GM12878 (cell line): ENCODE data around the gene CCDC9B. TPM values are rescaled to one million over a fixed set of nuclear protein-coding genes. Genes with fewer than 3 reads are reported as not detected.

Experiments
- ATAC-seq: fragments of 200-7000 bp; cut with Tn5 transposase; 3 replicates; pipeline ENCODE4 v1.9.1; 2020; ENCODE audit warnings: mild to moderate bottlenecking, moderate library complexity
- BruUV-seq: library from RNA; stranded (reverse); fragments of 400-500 nt; replicated peaks from 2 replicates; lab custom pipeline; 2021; lab: Mats Ljungman, UMichigan
- CTCF ChIA-PET: fragments of 300-600 bp; sonication (Branson Sonifier 250); formaldehyde crosslinking; extraction: SDS; loops from one replicate; lab custom pipeline; 2021; ENCODE audit warnings: inconsistent platforms; lab: Yijun Ruan, JAX
- POLR2A ChIA-PET: fragments of 350-600 bp; formaldehyde crosslinking; extraction: SDS; loops from one replicate; lab custom pipeline; 2021; ENCODE audit warnings: inconsistent platforms; lab: Charles Lee
- RAD21 ChIA-PET: fragments of 300-600 bp; sonication (Branson Sonifier 250); formaldehyde crosslinking; loops from one replicate; lab custom pipeline; 2023; ENCODE audit warnings: antibody characterized with exemption; ENCODE audit not compliant: unreplicated experiment; lab: Charles Lee
- SMC1A ChIA-PET: fragments of 300-600 bp; sonication (Branson Sonifier 250); formaldehyde crosslinking; loops from one replicate; lab custom pipeline; 2023; ENCODE audit not compliant: unreplicated experiment, uncharacterized antibody; lab: Charles Lee
- DNase-seq: peaks from one replicate; pipeline ENCODE4 v3.0.0-alpha.2; 2011; ENCODE audit warnings: low read depth, low spot score
- FAIRE-seq: peaks from 3 replicates; lab custom pipeline; 2011; peaks lifted over from hg19 to GRCh38; lab: Jason Lieb, UNC
- H2AFZ ChIP-seq: 2 replicates; pipeline ENCODE4 v1.6.0; 2011; ENCODE audit warnings: low read depth, low read length, control low read depth; ENCODE audit not compliant: control insufficient read depth
- H3K27ac ChIP-seq: 2 replicates; pipeline ENCODE4 v1.5.1; 2011; ENCODE audit warnings: control low read depth; ENCODE audit not compliant: control insufficient read depth, insufficient read depth
- H3K27me3 ChIP-seq, 2 experiments: replicated peaks in 1 of 2; 2 replicates each; pipeline versions ENCODE4 v1.6.0 to v1.6.1; 2011; ENCODE audit warnings: low read length in 1 of 2; ENCODE audit not compliant: control insufficient read depth in 2 of 2, insufficient read depth in 2 of 2
- H3K36me3 ChIP-seq, 2 experiments: 2 replicates each; pipeline ENCODE4 v1.5.1; 2011; ENCODE audit warnings: low read length in 1 of 2; ENCODE audit not compliant: control insufficient read depth in 2 of 2, insufficient read depth in 2 of 2
- H3K4me1 ChIP-seq: 2 replicates; pipeline ENCODE4 v1.6.1; 2011; ENCODE audit warnings: mild to moderate bottlenecking, low read length, moderate library complexity, mixed read lengths; ENCODE audit not compliant: control insufficient read depth, insufficient read depth
- H3K4me2 ChIP-seq: 2 replicates; pipeline ENCODE4 v1.6.0; 2011; ENCODE audit warnings: control low read depth; ENCODE audit not compliant: control insufficient read depth, insufficient read depth
- H3K4me3 ChIP-seq: fragments of 200-600 bp; sonication (generic); 2 replicates; pipeline ENCODE4 v1.5.1; 2016
- H3K79me2 ChIP-seq: 2 replicates; pipeline ENCODE4 v1.6.0; 2011; ENCODE audit warnings: low read length; ENCODE audit not compliant: control insufficient read depth, insufficient read depth
- H3K9ac ChIP-seq: 2 replicates; pipeline ENCODE4 v1.8.0; 2011; ENCODE audit warnings: low read length, control low read depth, mixed read lengths; ENCODE audit not compliant: control insufficient read depth, insufficient read depth
- H3K9me3 ChIP-seq: replicated peaks from 3 replicates; pipeline ENCODE4 v1.5.1; 2011; ENCODE audit warnings: mild to moderate bottlenecking, low read length; ENCODE audit not compliant: control insufficient read depth, insufficient read depth
- H4K20me1 ChIP-seq: 2 replicates; pipeline ENCODE4 v1.6.0; 2011; ENCODE audit not compliant: control insufficient read depth, insufficient read depth
- EP300 ChIP-seq, 2 experiments: fragments of 150-350 bp in 1 of 2; IDR thresholded peaks; 2 replicates each; pipeline ENCODE4 v1.6.1; 2011 to 2012; ENCODE audit warnings: low read depth in 2 of 2, low read length in 2 of 2, borderline replicate concordance in 1 of 2, improper control_type of control experiment in 1 of 2, inconsistent platforms in 1 of 2; ENCODE audit not compliant: control insufficient read depth in 1 of 2
- FOXK2 ChIP-seq: fragments of 450-650 bp; IDR thresholded peaks from 2 replicates; pipeline ENCODE4 v1.6.1; 2017; ENCODE audit warnings: mild to moderate bottlenecking, moderate library complexity
- MYC ChIP-seq: IDR thresholded peaks from 2 replicates; pipeline ENCODE4 v1.6.1; 2011; ENCODE audit warnings: mild to moderate bottlenecking, low read length, moderate library complexity, inconsistent platforms; ENCODE audit not compliant: insufficient read depth, insufficient replicate concordance, insufficient read length, severe bottlenecking
- POLR2AphosphoS2 ChIP-seq: IDR thresholded peaks from 2 replicates; pipeline ENCODE4 v1.6.1; 2011; ENCODE audit warnings: low read depth, mild to moderate bottlenecking, low read length, improper control_type of control experiment, moderate library complexity
- RAD21 ChIP-seq: IDR thresholded peaks from 2 replicates; pipeline ENCODE4 v1.6.1; 2011; ENCODE audit warnings: mild to moderate bottlenecking, low read depth, low read length, moderate library complexity; ENCODE audit not compliant: insufficient read depth
- SMC3 ChIP-seq: IDR thresholded peaks from 2 replicates; pipeline ENCODE4 v1.6.1; 2011; ENCODE audit warnings: low read length, improper control_type of control experiment, borderline replicate concordance
- WGBS: methylation state at CpG from one replicate; pipeline ENCODE4 v1.1.6; 2016; ENCODE audit warnings: low lambda C conversion rate; ENCODE audit not compliant: insufficient replicate concordance, insufficient coverage; ENCODE audit errors: missing lambda C conversion rate; 5-methylcytosine and 5-hydroxymethylcytosine counted together
- in situ Hi-C: fragments of 300-500 bp; cut with MboI; formaldehyde crosslinking; loops from 9 replicates; pipeline ENCODE4 v1.14.3; 2018; ENCODE audit warnings: mixed read lengths
- intact Hi-C: fragments of 100-400 bp; cut with micrococcal nuclease; formaldehyde crosslinking; loops from one replicate; pipeline ENCODE4 v1.14.2; 2022; ENCODE audit not compliant: unreplicated experiment
- polyA plus RNA-seq, 11 experiments: library from polyadenylated mRNA; depleted of rRNA in 4 of 11; unstranded in 6 of 11; stranded (reverse) in 5 of 11; fragments of >200 nt; fragmentation: Nextera tagmentation in 4 of 11; fragmentation: Illumina TruSeq in 1 of 11; extraction: Ambion mirVana in 4 of 11; extraction: Trizol in 1 of 11; gene quantifications; 1 replicate in 1 of 11; 2 replicates in 10 of 11; pipeline versions ENCODE4 v1.2.1 to v1.2.3, GENCODE V29; 2011 to 2016; ENCODE audit warnings: inconsistent platforms in 2 of 11, missing spikeins in 2 of 11, low read depth in 1 of 11
- total RNA-seq, 4 experiments: library from RNA; depleted of rRNA in 3 of 4; stranded (reverse); fragments of >200 nt in 3 of 4; fragmentation: Illumina TruSeq in 1 of 4; extraction: Trizol in 1 of 4; gene quantifications; 2 replicates each; pipeline versions ENCODE4 v1.2.1 to v1.2.3, GENCODE V29; 2013 to 2021
- TF ChIP-seq, protein P1 (sequence below), 3 experiments: IDR thresholded peaks in 2 of 3; conservative IDR thresholded peaks in 1 of 3; 2 replicates each; pipeline ENCODE4 v1.5.1; 2011; ENCODE audit warnings: low read depth in 3 of 3, low read length in 3 of 3, mild to moderate bottlenecking in 3 of 3, control low read depth in 2 of 3, moderate library complexity in 2 of 3, inconsistent platforms in 1 of 3, mixed read lengths in 1 of 3; ENCODE audit not compliant: control insufficient read depth in 2 of 3, insufficient read depth in 1 of 3; ENCODE audit errors: extremely low read depth in 1 of 3
- TF ChIP-seq, protein P2 (sequence below): fragments of 450-650 bp; IDR thresholded peaks from 2 replicates; pipeline ENCODE4 v1.6.1; 2016; ENCODE audit warnings: mild to moderate bottlenecking

Gene CCDC9B
- total and polyA plus RNA-seq, 10 of the 15 experiments (the other 5 are each of a cell fraction or from before 2014, with no cell fraction given): 0.01 to 0.08 (median 0.03) TPM; not detected in 6

DNA sequence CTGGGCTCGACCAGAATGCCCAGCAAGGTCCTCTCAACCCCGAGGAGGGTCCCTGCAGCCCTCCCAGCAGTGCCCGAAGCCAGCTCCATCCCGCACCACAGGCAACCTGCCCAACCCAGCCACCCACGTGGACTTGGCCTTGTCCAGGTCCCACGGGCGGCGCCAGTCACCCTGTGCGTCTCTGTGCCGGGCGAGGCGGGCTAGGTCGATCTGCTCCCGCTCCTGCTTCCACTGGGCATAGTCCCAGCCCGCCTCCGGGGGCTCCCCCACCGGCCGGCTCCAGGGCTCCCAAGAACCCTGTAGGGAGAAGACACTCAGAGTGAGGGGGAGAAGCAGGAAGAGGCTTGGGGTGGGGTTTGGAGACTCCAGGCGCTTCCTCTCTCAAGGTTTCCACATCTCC, 3.1 kb downstream of the CCDC9B start:
- peaks cover 9% of the 10 kb centered on the region for H3K4me1 ChIP-seq
- FAIRE-seq: no peak
- no peaks in the 10 kb centered on the region for H4K20me1 ChIP-seq
- ChIA-PET SMC1A (interaction anchor here (1.2 to 4.6 kb wide), 7 partner anchors 10 to 231 kb away, joined by 3 to 58 read pairs (median 11); partner anchors contain the start of genes INAFM2 and PLCB2), CTCF (interaction anchor here (0.5 to 13.7 kb wide), 43 partner anchors 10 to 550 kb away, joined by 3 to 336 read pairs (median 4); partner anchors contain the start of genes BAHD1, INAFM2, KNSTRN and PAK6)
- in situ Hi-C loops: no loop called here
- H3K9ac ChIP-seq: no peak overlapping the region
- no peak for DNase-seq
- TF ChIP-seq EP300 (IDR thresholded peaks at IDR 0.05; ENCODE audit: borderline replicate concordance in 1 of 2, control insufficient read depth in 1 of 2, low read depth in 2 of 2, low read length in 2 of 2) (no peak), FOXK2 (no peak), POLR2AphosphoS2 (no peak)
- TF ChIP-seq, all 136 proteins: peak for 0
- H3K36me3 ChIP-seq: no peaks in the 10 kb centered on the region
- H3K4me2 ChIP-seq: no peak overlapping the region; the same call in 1 of the 2 replicates
- no peaks in the 10 kb centered on the region; a peak in 1 of 4 replicates for H3K27me3 ChIP-seq
- no peak for ATAC-seq
- no peak overlapping the region for H3K27ac ChIP-seq
- no peak overlapping the region for H3K4me3 ChIP-seq
- H3K79me2 ChIP-seq: no peaks in the 10 kb centered on the region
- no peak overlapping the region for H2AFZ ChIP-seq
- H3K9me3 ChIP-seq: no peaks in the 10 kb centered on the region
- POLR2A ChIA-PET: interaction anchor here (1.2 kb wide), 1 partner anchor 18 kb away, joined by 4 read pairs; no protein-coding TSS in a partner anchor
- intact Hi-C loops: no loop called here
- 58% methylated on average over 19 of the region's 19 CpGs for WGBS
- RAD21 ChIA-PET: interaction anchor here (0.8 to 4.7 kb wide), 20 partner anchors 9 to 298 kb away, joined by 3 to 93 read pairs (median 4); partner anchors contain the start of genes INAFM2 and IVD
- BruUV-seq: no TSS peak

DNA sequence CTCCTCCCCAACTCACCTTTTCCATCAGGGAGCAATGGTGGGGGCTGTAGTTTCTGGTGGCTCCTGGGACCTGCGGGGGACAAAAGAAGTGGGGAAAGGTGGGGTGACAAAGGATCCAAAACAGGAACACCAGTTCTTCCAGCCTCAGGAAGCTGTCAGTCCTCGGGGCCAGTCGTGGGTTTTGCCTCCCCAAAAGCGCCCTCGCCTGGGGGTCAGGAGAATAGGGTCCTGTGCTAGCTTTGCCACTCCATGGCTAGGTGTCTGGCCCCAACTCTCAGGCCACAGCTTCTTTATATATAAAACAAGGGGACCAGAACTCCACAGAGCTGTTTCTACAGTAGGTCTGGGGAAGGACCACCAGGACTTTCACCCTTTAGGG, 4.0 kb downstream of the CCDC9B start:
- H3K4me3 ChIP-seq: no peak overlapping the region
- no peaks in the 10 kb centered on the region for H4K20me1 ChIP-seq
- in situ Hi-C loops: no loop called here
- no peaks in the 10 kb centered on the region; a peak in 1 of 4 replicates for H3K27me3 ChIP-seq
- ChIA-PET POLR2A (interaction anchor here (0.6 to 0.7 kb wide), 2 partner anchors 14 to 216 kb away, joined by 3 to 6 read pairs; no protein-coding TSS in a partner anchor), CTCF (interaction anchor here (0.7 to 13.7 kb wide), 24 partner anchors 8 to 549 kb away, joined by 3 to 336 read pairs (median 6); partner anchors contain the start of genes INAFM2, IVD and PLCB2), RAD21 (interaction anchor here (0.6 to 4.7 kb wide), 12 partner anchors 8 to 297 kb away, joined by 3 to 93 read pairs (median 4); partner anchors contain the start of genes INAFM2 and IVD), SMC1A (interaction anchor here (0.5 to 4.6 kb wide), 10 partner anchors 10 to 300 kb away, joined by 3 to 58 read pairs (median 10); partner anchors contain the start of genes INAFM2 and PLCB2)
- intact Hi-C loops: no loop called here
- no peaks in the 10 kb centered on the region for H3K79me2 ChIP-seq
- no peaks in the 10 kb centered on the region for H3K36me3 ChIP-seq
- H3K4me1 ChIP-seq: peaks cover 9% of the 10 kb centered on the region
- TF ChIP-seq RAD21: peak; percentile 33; the same call in 1 of the 2 replicates
- peak; percentile 24; the same call in 1 of the 2 replicates for TF ChIP-seq SMC3
- no peak for TF ChIP-seq MYC
- TF ChIP-seq, protein P1, sequence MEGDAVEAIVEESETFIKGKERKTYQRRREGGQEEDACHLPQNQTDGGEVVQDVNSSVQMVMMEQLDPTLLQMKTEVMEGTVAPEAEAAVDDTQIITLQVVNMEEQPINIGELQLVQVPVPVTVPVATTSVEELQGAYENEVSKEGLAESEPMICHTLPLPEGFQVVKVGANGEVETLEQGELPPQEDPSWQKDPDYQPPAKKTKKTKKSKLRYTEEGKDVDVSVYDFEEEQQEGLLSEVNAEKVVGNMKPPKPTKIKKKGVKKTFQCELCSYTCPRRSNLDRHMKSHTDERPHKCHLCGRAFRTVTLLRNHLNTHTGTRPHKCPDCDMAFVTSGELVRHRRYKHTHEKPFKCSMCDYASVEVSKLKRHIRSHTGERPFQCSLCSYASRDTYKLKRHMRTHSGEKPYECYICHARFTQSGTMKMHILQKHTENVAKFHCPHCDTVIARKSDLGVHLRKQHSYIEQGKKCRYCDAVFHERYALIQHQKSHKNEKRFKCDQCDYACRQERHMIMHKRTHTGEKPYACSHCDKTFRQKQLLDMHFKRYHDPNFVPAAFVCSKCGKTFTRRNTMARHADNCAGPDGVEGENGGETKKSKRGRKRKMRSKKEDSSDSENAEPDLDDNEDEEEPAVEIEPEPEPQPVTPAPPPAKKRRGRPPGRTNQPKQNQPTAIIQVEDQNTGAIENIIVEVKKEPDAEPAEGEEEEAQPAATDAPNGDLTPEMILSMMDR (IDR thresholded peaks at IDR 0.05 in 2 of 3, conservative IDR thresholded peaks at IDR 0.05 in 1 of 3; ENCODE audit: control insufficient read depth in 2 of 3, extremely low read depth in 1 of 3, insufficient read depth in 1 of 3, low read depth in 3 of 3, low read length in 3 of 3): peak; percentile 40 to 63 (median 52)
- TF ChIP-seq, protein P2, sequence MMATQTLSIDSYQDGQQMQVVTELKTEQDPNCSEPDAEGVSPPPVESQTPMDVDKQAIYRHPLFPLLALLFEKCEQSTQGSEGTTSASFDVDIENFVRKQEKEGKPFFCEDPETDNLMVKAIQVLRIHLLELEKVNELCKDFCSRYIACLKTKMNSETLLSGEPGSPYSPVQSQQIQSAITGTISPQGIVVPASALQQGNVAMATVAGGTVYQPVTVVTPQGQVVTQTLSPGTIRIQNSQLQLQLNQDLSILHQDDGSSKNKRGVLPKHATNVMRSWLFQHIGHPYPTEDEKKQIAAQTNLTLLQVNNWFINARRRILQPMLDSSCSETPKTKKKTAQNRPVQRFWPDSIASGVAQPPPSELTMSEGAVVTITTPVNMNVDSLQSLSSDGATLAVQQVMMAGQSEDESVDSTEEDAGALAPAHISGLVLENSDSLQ: no peak
- peak; percentile 40 for ATAC-seq
- H3K9me3 ChIP-seq: no peaks in the 10 kb centered on the region
- no peak overlapping the region for H3K9ac ChIP-seq
- H3K27ac ChIP-seq: no peak overlapping the region
- DNase-seq: no peak
- BruUV-seq: no TSS peak
- H2AFZ ChIP-seq: no peak overlapping the region
- WGBS: 8% methylated on average over 5 of the region's 5 CpGs
- FAIRE-seq: no peak
- no peak overlapping the region for H3K4me2 ChIP-seq
